ENCODE data around the gene GPR3. TPM values are rescaled to one million over a fixed set of nuclear protein-coding genes. Genes with fewer than 3 reads are reported as not detected.

Gene GPR3
- total RNA-seq, 1 donor = 0.36 TPM

DNA sequence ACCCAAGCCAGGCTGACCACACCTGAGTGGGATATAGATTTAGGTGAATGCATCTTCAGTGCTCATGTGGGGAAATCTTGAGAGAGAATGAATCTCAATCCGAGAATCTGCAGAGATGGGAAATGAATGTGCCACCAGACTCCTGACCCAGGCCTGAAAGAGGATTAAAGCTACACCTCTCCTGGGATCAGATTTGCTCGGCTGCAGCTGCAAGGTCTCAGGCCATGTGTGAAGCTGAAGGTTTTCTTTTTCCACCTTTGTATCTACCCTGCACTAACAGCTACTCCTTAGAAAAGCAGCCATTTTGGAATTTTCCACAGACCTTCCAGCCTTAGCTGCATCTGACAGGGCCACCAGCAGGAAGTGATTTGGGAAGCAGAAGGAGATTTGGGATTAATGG, 18.3 kb downstream of the GPR3 start:
- H3K9me3 ChIP-seq (ENCODE audit: low read depth, low read length) = no peaks in the 10 kb centered on the region
- peaks cover 75% of the 10 kb centered on the region for H3K36me3 ChIP-seq (ENCODE audit: insufficient read depth, low read length)
- TF ChIP-seq, protein P1, sequence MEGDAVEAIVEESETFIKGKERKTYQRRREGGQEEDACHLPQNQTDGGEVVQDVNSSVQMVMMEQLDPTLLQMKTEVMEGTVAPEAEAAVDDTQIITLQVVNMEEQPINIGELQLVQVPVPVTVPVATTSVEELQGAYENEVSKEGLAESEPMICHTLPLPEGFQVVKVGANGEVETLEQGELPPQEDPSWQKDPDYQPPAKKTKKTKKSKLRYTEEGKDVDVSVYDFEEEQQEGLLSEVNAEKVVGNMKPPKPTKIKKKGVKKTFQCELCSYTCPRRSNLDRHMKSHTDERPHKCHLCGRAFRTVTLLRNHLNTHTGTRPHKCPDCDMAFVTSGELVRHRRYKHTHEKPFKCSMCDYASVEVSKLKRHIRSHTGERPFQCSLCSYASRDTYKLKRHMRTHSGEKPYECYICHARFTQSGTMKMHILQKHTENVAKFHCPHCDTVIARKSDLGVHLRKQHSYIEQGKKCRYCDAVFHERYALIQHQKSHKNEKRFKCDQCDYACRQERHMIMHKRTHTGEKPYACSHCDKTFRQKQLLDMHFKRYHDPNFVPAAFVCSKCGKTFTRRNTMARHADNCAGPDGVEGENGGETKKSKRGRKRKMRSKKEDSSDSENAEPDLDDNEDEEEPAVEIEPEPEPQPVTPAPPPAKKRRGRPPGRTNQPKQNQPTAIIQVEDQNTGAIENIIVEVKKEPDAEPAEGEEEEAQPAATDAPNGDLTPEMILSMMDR (IDR thresholded peaks at IDR 0.05; ENCODE audit: extremely low read depth, low read depth, low read length) = no peak
- H3K27me3 ChIP-seq (ENCODE audit: insufficient read depth, low read length) = no peaks in the 10 kb centered on the region
- H3K4me3 ChIP-seq (ENCODE audit: insufficient read depth, low read length) = no peak overlapping the region
- H3K4me1 ChIP-seq (ENCODE audit: insufficient read depth, low read length) = peaks cover 5% of the 10 kb centered on the region
- H3K79me2 ChIP-seq (ENCODE audit: insufficient read depth, low read length) = peaks cover 18% of the 10 kb centered on the region
- no peak overlapping the region for H2AFZ ChIP-seq (ENCODE audit: low read length)
- H4K20me1 ChIP-seq (ENCODE audit: insufficient read depth, low read length) = no peaks in the 10 kb centered on the region
- no peak overlapping the region for H3K4me2 ChIP-seq (ENCODE audit: insufficient read depth, low read length)
- no peak overlapping the region for H3K27ac ChIP-seq (ENCODE audit: low read depth, low read length)
- no peak for DNase-seq (ENCODE audit: insufficient read length, low spot score, missing footprints)

DNA sequence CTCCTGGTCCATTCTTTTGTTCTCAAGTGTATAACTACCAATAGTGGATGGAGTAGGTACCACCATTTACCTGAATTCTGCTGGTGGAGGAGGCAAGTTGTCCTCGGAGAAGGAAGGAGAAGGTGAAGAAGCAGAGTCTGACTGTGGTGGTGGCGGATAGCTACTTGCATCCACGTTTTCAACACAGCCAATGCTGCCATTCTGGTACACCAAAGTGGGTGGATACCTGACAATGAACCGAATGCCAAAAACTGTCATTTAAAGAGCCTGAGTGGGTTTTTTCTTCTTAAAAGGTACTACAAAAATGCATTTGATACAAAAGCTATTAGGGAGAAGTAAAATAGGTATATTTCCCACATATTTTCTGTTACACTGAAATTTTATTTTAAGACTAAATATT, 20.1 kb downstream of the GPR3 start:
- Histone ChIP-seq H3K4me3 (ENCODE audit: insufficient read depth, low read length) (no peak overlapping the region), H3K27me3 (ENCODE audit: insufficient read depth, low read length) (no peaks in the 10 kb centered on the region), H3K27ac (ENCODE audit: low read depth, low read length) (no peak overlapping the region), H4K20me1 (ENCODE audit: insufficient read depth, low read length) (no peaks in the 10 kb centered on the region), H3K4me2 (ENCODE audit: insufficient read depth, low read length) (no peak overlapping the region), H2AFZ (ENCODE audit: low read length) (no peak overlapping the region), H3K36me3 (ENCODE audit: insufficient read depth, low read length) (peaks cover 81% of the 10 kb centered on the region), H3K79me2 (ENCODE audit: insufficient read depth, low read length) (peaks cover 27% of the 10 kb centered on the region), H3K9me3 (ENCODE audit: low read depth, low read length) (no peaks in the 10 kb centered on the region), H3K4me1 (ENCODE audit: insufficient read depth, low read length) (no peaks in the 10 kb centered on the region)
- DNase-seq (ENCODE audit: insufficient read length, low spot score, missing footprints) = no peak
- TF ChIP-seq, protein P1 (IDR thresholded peaks at IDR 0.05; ENCODE audit: extremely low read depth, low read depth, low read length) = no peak

DNA sequence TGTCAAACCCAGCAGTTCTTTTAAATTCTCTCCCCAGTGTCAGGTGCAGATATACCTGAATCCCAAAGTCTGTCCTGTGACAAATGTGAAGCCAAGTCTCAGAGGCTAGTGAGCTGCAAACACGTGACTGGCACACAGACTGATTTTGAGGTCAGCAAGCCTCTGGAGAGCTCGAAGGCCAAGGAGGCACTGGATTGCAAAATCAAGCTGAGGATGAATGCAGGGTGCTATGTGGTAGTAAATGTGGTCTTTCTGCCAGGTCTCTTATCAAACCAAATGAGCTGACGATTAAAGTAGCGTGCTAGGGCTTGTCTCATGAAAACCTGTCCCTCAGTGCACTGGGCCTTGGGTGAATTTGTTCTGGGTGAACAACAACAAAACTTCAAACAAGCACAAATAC, 20.6 kb downstream of the GPR3 start:
- Histone ChIP-seq H3K27me3 (ENCODE audit: insufficient read depth, low read length) (no peaks in the 10 kb centered on the region), H2AFZ (ENCODE audit: low read length) (no peak overlapping the region), H3K4me3 (ENCODE audit: insufficient read depth, low read length) (no peak overlapping the region), H3K4me1 (ENCODE audit: insufficient read depth, low read length) (peaks cover 4% of the 10 kb centered on the region), H3K4me2 (ENCODE audit: insufficient read depth, low read length) (no peak overlapping the region), H3K27ac (ENCODE audit: low read depth, low read length) (no peak overlapping the region), H3K9me3 (ENCODE audit: low read depth, low read length) (no peaks in the 10 kb centered on the region), H3K36me3 (ENCODE audit: insufficient read depth, low read length) (peaks cover 82% of the 10 kb centered on the region), H4K20me1 (ENCODE audit: insufficient read depth, low read length) (no peaks in the 10 kb centered on the region), H3K79me2 (ENCODE audit: insufficient read depth, low read length) (peaks cover 29% of the 10 kb centered on the region)
- TF ChIP-seq, protein P1 (IDR thresholded peaks at IDR 0.05; ENCODE audit: extremely low read depth, low read depth, low read length) = no peak
- DNase-seq (ENCODE audit: insufficient read length, low spot score, missing footprints) = no peak

DNA sequence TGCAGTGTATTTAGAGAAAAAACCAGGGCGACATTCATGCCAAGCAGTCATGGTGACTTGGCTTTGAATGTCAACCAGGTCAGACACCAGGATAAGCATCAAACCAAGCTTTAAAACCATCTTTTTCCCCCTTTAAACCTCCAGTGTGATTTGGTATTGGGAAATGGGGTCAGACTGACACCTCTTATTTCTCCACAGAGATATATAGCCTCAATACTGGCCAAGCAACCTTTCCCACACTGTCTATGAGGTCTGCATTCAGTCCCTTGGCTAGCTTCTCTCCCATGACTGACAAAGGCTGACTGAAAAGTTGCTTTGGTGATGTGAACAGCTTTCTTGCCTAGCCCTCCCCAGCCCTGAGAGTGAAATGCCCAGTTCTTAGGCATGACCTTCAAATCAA, 21.7 kb downstream of the GPR3 start:
- Histone ChIP-seq H3K4me3 (ENCODE audit: insufficient read depth, low read length) (no peak overlapping the region), H3K79me2 (ENCODE audit: insufficient read depth, low read length) (peaks cover 32% of the 10 kb centered on the region), H2AFZ (ENCODE audit: low read length) (no peak overlapping the region), H3K4me1 (ENCODE audit: insufficient read depth, low read length) (peaks cover 15% of the 10 kb centered on the region), H3K27ac (ENCODE audit: low read depth, low read length) (no peak overlapping the region), H3K9me3 (ENCODE audit: low read depth, low read length) (no peaks in the 10 kb centered on the region), H3K36me3 (ENCODE audit: insufficient read depth, low read length) (peaks cover 78% of the 10 kb centered on the region), H4K20me1 (ENCODE audit: insufficient read depth, low read length) (no peaks in the 10 kb centered on the region), H3K4me2 (ENCODE audit: insufficient read depth, low read length) (no peak overlapping the region), H3K27me3 (ENCODE audit: insufficient read depth, low read length) (no peaks in the 10 kb centered on the region)
- TF ChIP-seq, protein P1 (IDR thresholded peaks at IDR 0.05; ENCODE audit: extremely low read depth, low read depth, low read length) = no peak
- no peak for DNase-seq (ENCODE audit: insufficient read length, low spot score, missing footprints)

Measured in osteoblast (primary cell).